Activated naive CD4-positive, alpha-beta T cell treated with anti-CD3 and anti-CD28 coated beads for 36 hours (primary cell): ENCODE data around the gene MMS22L. TPM values are rescaled to one million over a fixed set of nuclear protein-coding genes. Genes with fewer than 3 reads are reported as not detected.

Source experiments
- CTCF ChIA-PET: fragments of 350-600 bp; sonication (Branson Sonifier 250); formaldehyde crosslinking; loops from one replicate; lab custom pipeline; 2021; ENCODE audit warnings: antibody characterized with exemption; lab: Charles Lee
- DNase-seq: peaks from one replicate; pipeline ENCODE4 v3.0.0-alpha.2; 2020
- H3K27ac Mint-ChIP-seq: one replicate; pipeline ENCODE4 v1.8.0; 2021; ENCODE audit warnings: mild to moderate bottlenecking, mixed read lengths
- H3K27me3 Mint-ChIP-seq: one replicate; pipeline ENCODE4 v1.8.0; 2021; ENCODE audit warnings: low read depth, mixed read lengths
- H3K36me3 Mint-ChIP-seq: one replicate; pipeline ENCODE4 v1.8.0; 2021; ENCODE audit warnings: low read depth, mixed read lengths
- H3K4me1 Mint-ChIP-seq: one replicate; pipeline ENCODE4 v1.8.0; 2021; ENCODE audit warnings: low read depth, mixed read lengths
- H3K4me3 Mint-ChIP-seq: one replicate; pipeline ENCODE4 v1.8.0; 2021; ENCODE audit warnings: mild to moderate bottlenecking, moderate library complexity, mixed read lengths
- H3K9me3 Mint-ChIP-seq: one replicate; pipeline ENCODE4 v1.8.0; 2021; ENCODE audit warnings: mixed read lengths
- intact Hi-C: fragments of 100-400 bp; cut with micrococcal nuclease; formaldehyde crosslinking; loops from one replicate; pipeline ENCODE4 v1.15.1; 2023
- total RNA-seq, 2 experiments: library from RNA; stranded (reverse); gene quantifications; one replicate each; pipeline ENCODE4 v1.2.3, GENCODE V29; 2021

MMS22L gene
- total RNA-seq, 2 experiments from 2014 or later = 34.1 to 37.4 TPM

DNA sequence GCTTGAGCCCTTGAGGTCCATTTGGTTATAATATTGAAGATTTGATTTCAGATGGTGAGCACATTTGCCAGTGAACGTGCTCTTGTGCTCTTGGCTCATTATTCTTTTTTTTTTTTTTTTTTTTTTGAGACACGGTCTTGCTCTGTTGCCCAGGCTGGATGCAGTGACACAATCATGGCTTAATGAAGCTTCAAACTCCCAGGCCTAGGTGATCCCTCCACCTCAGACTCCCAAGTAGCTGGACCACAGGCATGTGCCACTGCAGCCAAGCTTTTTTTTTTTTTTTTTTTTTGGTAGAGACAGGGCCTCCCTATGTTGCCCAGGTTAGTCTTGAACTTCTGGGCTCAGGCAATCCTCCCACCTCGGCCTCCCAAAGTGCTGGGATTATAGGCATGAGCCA lies 182.3 kb downstream of the MMS22L start:
- Mint-ChIP-seq H3K9me3 (no peaks in the 10 kb centered on the region), H3K4me1 (no peaks in the 10 kb centered on the region), H3K4me3 (no peak overlapping the region), H3K36me3 (no peaks in the 10 kb centered on the region), H3K27me3 (no peaks in the 10 kb centered on the region), H3K27ac (no peak overlapping the region)
- DNase-seq = no peak
- CTCF ChIA-PET = no interaction called here
- intact Hi-C loops = no loop called here

GRCh38 chr6:97097068-97098047 lies 185.7 kb downstream of the MMS22L start:
- Mint-ChIP-seq H3K4me3 (no peak overlapping the region), H3K36me3 (no peaks in the 10 kb centered on the region), H3K27ac (no peak overlapping the region), H3K27me3 (no peaks in the 10 kb centered on the region), H3K9me3 (no peaks in the 10 kb centered on the region), H3K4me1 (no peaks in the 10 kb centered on the region)
- no peak for DNase-seq
- intact Hi-C loops = no loop called here
- CTCF ChIA-PET = no interaction called here

DNA sequence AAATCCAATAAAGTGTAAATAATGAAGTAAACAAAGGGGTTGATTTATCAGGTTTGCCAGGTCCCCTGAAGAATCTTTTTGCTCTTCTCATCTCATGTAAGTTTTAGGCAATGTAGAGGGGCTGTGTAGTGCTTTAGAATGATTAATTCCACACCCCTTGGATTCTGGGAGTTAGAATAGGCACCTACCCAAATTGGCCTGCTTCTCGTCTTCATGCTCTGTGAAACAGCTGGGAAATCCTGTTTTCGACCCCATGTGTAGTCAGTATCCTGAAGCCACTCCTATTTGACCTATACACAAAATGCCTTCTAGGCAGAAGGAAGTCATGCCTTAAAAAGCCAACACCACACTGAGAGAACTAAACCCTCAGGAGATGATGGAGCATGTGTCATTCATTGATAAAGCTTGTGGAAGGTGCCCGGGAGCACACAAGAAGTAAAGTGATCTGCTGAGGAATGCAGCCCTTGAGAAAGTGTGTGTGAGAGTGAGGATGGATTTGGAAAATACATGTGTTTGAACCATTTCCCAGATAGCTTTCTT lies 187.6 kb downstream of the MMS22L start:
- H3K36me3 Mint-ChIP-seq = no peaks in the 10 kb centered on the region
- no peak overlapping the region for H3K4me3 Mint-ChIP-seq
- DNase-seq = no peak
- H3K27ac Mint-ChIP-seq = no peak overlapping the region
- no peaks in the 10 kb centered on the region for H3K27me3 Mint-ChIP-seq
- H3K9me3 Mint-ChIP-seq = no peaks in the 10 kb centered on the region
- H3K4me1 Mint-ChIP-seq = no peaks in the 10 kb centered on the region
- intact Hi-C loops = no loop called here
- CTCF ChIA-PET = interaction anchor here (0.9 kb wide), 1 partner anchor 91 kb away, joined by 3 read pairs; no protein-coding TSS in a partner anchor

DNA sequence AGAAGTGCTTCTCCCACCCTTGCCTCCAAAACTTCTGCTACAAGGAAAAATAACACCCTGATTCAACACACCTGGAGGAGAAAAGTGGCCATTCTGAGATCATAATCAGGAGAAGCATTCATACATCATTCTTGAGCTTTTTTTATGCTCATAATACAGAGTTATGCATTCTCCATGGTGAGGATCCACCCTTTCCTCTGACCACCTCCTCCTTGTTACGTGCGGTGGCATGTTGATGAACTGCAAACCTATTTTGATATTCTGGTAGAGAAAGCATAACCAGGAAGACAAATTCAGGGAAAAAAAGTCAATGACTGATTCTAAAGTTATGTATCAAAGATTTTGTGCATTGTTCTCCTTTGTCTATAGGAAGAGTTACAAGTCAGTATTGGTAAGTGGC lies 188.6 kb downstream of the MMS22L start:
- Mint-ChIP-seq H3K9me3 (no peaks in the 10 kb centered on the region), H3K27me3 (no peaks in the 10 kb centered on the region), H3K27ac (no peak overlapping the region), H3K4me3 (no peak overlapping the region), H3K36me3 (no peaks in the 10 kb centered on the region), H3K4me1 (no peaks in the 10 kb centered on the region)
- intact Hi-C loops = no loop called here
- DNase-seq = no peak
- CTCF ChIA-PET = no interaction called here

GRCh38 chr6:97092673-97093305 lies 190.2 kb downstream of the MMS22L start:
- intact Hi-C loops = no loop called here
- H3K4me3 Mint-ChIP-seq = no peak overlapping the region

More at GRCh38 chr6:97092673-97093305, 190.2 kb downstream of the MMS22L start:
- Mint-ChIP-seq H3K27me3 (no peaks in the 10 kb centered on the region), H3K9me3 (no peaks in the 10 kb centered on the region), H3K36me3 (no peaks in the 10 kb centered on the region), H3K4me1 (no peaks in the 10 kb centered on the region), H3K27ac (no peak overlapping the region)
- CTCF ChIA-PET = no interaction called here
- DNase-seq = no peak
